ENCODE results near the gene GSDMA. TPM values are rescaled to one million over a fixed set of nuclear protein-coding genes. Genes with fewer than 3 reads are reported as not detected.
A peak's percentile ranks its signal among the peaks of the same experiment; 100 is the strongest.
"Not testable (repeated sequence)": the region's sequence is repeated elsewhere in the genome, so short reads cannot be mapped to it uniquely, and the experiment has no call there.

The GSDMA gene
- total RNA-seq, 1 donor from 2014 or later = not detected

GRCh38 chr17:39929646-39930407 is 33.0 kb upstream of the GSDMA start:
- no peak for DNase-seq

GRCh38 chr17:39933912-39934311 is 28.9 kb upstream of the GSDMA start:
- no peak for DNase-seq

GRCh38 chr17:39934324-39934723 is 28.5 kb upstream of the GSDMA start:
- no peak for DNase-seq

GRCh38 chr17:39935909-39936308 is 26.9 kb upstream of the GSDMA start:
- DNase-seq = no peak

- no peak for DNase-seq
Observed at GRCh38 chr17:39937447-39937846, 25.4 kb upstream of the GSDMA start.

- DNase-seq = no peak
Observed at GRCh38 chr17:39938140-39938869, 24.5 kb upstream of the GSDMA start.

GRCh38 chr17:39939106-39939505 is 23.7 kb upstream of the GSDMA start:
- DNase-seq = no peak

GRCh38 chr17:39939588-39940419 is 23.0 kb upstream of the GSDMA start:
- peak; percentile 88 for DNase-seq

GRCh38 chr17:39943702-39944392 is 19.0 kb upstream of the GSDMA start:
- no peak for DNase-seq

GRCh38 chr17:39944393-39944711 is 18.5 kb upstream of the GSDMA start:
- no peak for DNase-seq

GRCh38 chr17:39946551-39947330 is 16.1 kb upstream of the GSDMA start:
- peak; percentile 24 for DNase-seq

- DNase-seq = not testable (repeated sequence)
Observed at GRCh38 chr17:39948489-39948828, 14.3 kb upstream of the GSDMA start.

- no peak for DNase-seq
Observed at GRCh38 chr17:39949028-39949427, 13.8 kb upstream of the GSDMA start.

- peak; percentile 31 for DNase-seq
Observed at GRCh38 chr17:39950871-39951348, 11.9 kb upstream of the GSDMA start.

GRCh38 chr17:39951924-39952679 is 10.7 kb upstream of the GSDMA start:
- no peak for DNase-seq

- peak; percentile 96 for DNase-seq
Observed at GRCh38 chr17:39952680-39953470, 9.9 kb upstream of the GSDMA start.

- DNase-seq = no peak
Observed at GRCh38 chr17:39953471-39953888, 9.3 kb upstream of the GSDMA start.

- no peak for DNase-seq
Observed at GRCh38 chr17:39954876-39955275, 7.9 kb upstream of the GSDMA start.

GRCh38 chr17:39955726-39956225 is 7.0 kb upstream of the GSDMA start:
- DNase-seq = no peak

Data from tongue (tissue), 2 donors.